HepG2 (cell line): ENCODE measurements around the gene SIX5. TPM values are rescaled to one million over a fixed set of nuclear protein-coding genes. Genes with fewer than 3 reads are reported as not detected.

ENCODE experiments used
- AFF4 ChIP-seq: sonication (generic); formaldehyde crosslinking; IDR thresholded peaks from 2 replicates; pipeline ENCODE4 v1.4.0; 2020; ENCODE audit warnings: missing genetic modification reagents
- DNMT3B ChIP-seq: conservative IDR thresholded peaks from 2 replicates; pipeline ENCODE4 v1.6.1; 2016; ENCODE audit warnings: missing biosample characterization, control low read depth
- HMGXB3 ChIP-seq: sonication (generic); formaldehyde crosslinking; IDR thresholded peaks from 2 replicates; pipeline ENCODE4 v1.4.0; 2020; ENCODE audit warnings: missing genetic modification reagents, borderline replicate concordance
- HNF4A ChIP-seq: sonication (generic); formaldehyde crosslinking; IDR thresholded peaks from 2 replicates; pipeline ENCODE4 v1.4.0; 2020; ENCODE audit warnings: missing genetic modification reagents
- HNRNPH1 ChIP-seq: fragments of 200-400 bp; formaldehyde crosslinking; optimal IDR thresholded peaks from 2 replicates; pipeline ENCODE3; 2017; ENCODE audit warnings: mild to moderate bottlenecking, low read depth, low read length
- ISX ChIP-seq: sonication (generic); formaldehyde crosslinking; conservative IDR thresholded peaks from 2 replicates; pipeline ENCODE4 v1.5.0; 2020; ENCODE audit warnings: missing genetic modification reagents
- KDM2A ChIP-seq: sonication (generic); formaldehyde crosslinking; IDR thresholded peaks from 2 replicates; pipeline ENCODE4 v1.4.0; 2020; ENCODE audit warnings: low read depth, missing genetic modification reagents, borderline replicate concordance
- MATR3 ChIP-seq: sonication (generic); formaldehyde crosslinking; IDR thresholded peaks from 2 replicates; pipeline ENCODE4 v1.4.0; 2020; ENCODE audit warnings: missing genetic modification reagents
- RERE ChIP-seq: IDR thresholded peaks from 2 replicates; pipeline ENCODE4 v1.6.1; 2016; ENCODE audit warnings: low read depth, missing genetic modification reagents, missing compliant biosample characterization
- RORA ChIP-seq: sonication (generic); formaldehyde crosslinking; IDR thresholded peaks from 2 replicates; pipeline ENCODE4 v1.5.0; 2020; ENCODE audit warnings: mild to moderate bottlenecking, missing genetic modification reagents, moderate library complexity
- ZNF296 ChIP-seq: sonication (generic); formaldehyde crosslinking; conservative IDR thresholded peaks from 2 replicates; pipeline ENCODE4 v1.5.0; 2020; ENCODE audit warnings: mild to moderate bottlenecking, missing genetic modification reagents
- ZNF605 ChIP-seq: sonication (generic); formaldehyde crosslinking; IDR thresholded peaks from 2 replicates; pipeline ENCODE4 v1.8.0; 2022; ENCODE audit warnings: mild to moderate bottlenecking, missing genetic modification reagents
- ZNF619 ChIP-seq: sonication (generic); formaldehyde crosslinking; IDR thresholded peaks from 2 replicates; pipeline ENCODE4 v1.4.0; 2020; ENCODE audit warnings: mild to moderate bottlenecking, missing genetic modification reagents
- ZNF720 ChIP-seq: sonication (generic); formaldehyde crosslinking; IDR thresholded peaks from 2 replicates; pipeline ENCODE4 v1.4.0; 2020; ENCODE audit warnings: missing genetic modification reagents
- ZNF879 ChIP-seq: sonication (generic); formaldehyde crosslinking; IDR thresholded peaks from 2 replicates; pipeline ENCODE4 v1.8.1; 2023; ENCODE audit warnings: missing genetic modification reagents
- polyA plus RNA-seq, 8 experiments: library from polyadenylated mRNA; depleted of rRNA in 3 of 8; stranded (reverse) in 7 of 8; unstranded in 1 of 8; fragments of >200 nt; fragmentation: Illumina TruSeq in 4 of 8; extraction: Trizol in 4 of 8; gene quantifications; 2 replicates each; pipeline versions ENCODE4 v1.2.1 to v1.2.3, GENCODE V29; 2011 to 2016; ENCODE audit warnings: low read depth in 4 of 8, missing spikeins in 1 of 8, mixed read lengths in 1 of 8; ENCODE audit not compliant: insufficient read depth in 1 of 8
- total RNA-seq, 5 experiments: library from RNA; depleted of rRNA; stranded (reverse); fragments of >200 nt; fragmentation: Illumina TruSeq; extraction: Trizol; gene quantifications; 2 replicates each; pipeline ENCODE4 v1.2.3, GENCODE V29; 2016; ENCODE audit warnings: low read depth in 1 of 5

The SIX5 gene
- total and polyA plus RNA-seq, 2 of the 13 experiments (the other 11 are each of a cell fraction or from before 2014, with no cell fraction given), result 7.7 to 10.5 TPM

- TF ChIP-seq AFF4 (no peak), HNRNPH1 (no peak), ZNF605 (CRISPR knock-in tag) (peak; percentile 89), ZNF619 (CRISPR knock-in tag) (no peak; the same call in 1 of the 2 replicates), ZNF296 (no peak), RERE (CRISPR knock-in tag) (0 out of 2 replicates have a peak, but pooled peaks have one; percentile 3), HNF4A (CRISPR knock-in tag) (no peak; the same call in 1 of the 2 replicates), ZNF879 (no peak; the same call in 1 of the 2 replicates), DNMT3B (CRISPR knock-in tag) (0 out of 2 replicates have a peak, but pooled peaks have one; percentile 26), KDM2A (CRISPR knock-in tag) (peak; percentile 98), MATR3 (CRISPR knock-in tag) (no peak), HMGXB3 (CRISPR knock-in tag) (0 out of 2 replicates have a peak, but pooled peaks have one; percentile 79), RORA (CRISPR knock-in tag) (no peak), ZNF720 (no peak), ISX (CRISPR knock-in tag) (no peak)
Observed at GRCh38 chr19:45770192-45771101, 1.4 kb upstream of the SIX5 start (continued).
